PC-3 (cell line): ENCODE results near the gene ST7. TPM values are rescaled to one million over a fixed set of nuclear protein-coding genes. Genes with fewer than 3 reads are reported as not detected.

Experiments
- ATAC-seq: fragments of 200-7000 bp; cut with Tn5 transposase; 2 replicates; pipeline ENCODE4 v1.9.1; 2020; ENCODE audit warnings: mild to moderate bottlenecking, moderate library complexity
- BruUV-seq: library from RNA; stranded (reverse); fragments of 400-500 nt; replicated peaks from 2 replicates; lab custom pipeline; 2021; lab: Mats Ljungman, UMichigan
- CTCF ChIA-PET: fragments of 300-600 bp; sonication (Branson Sonifier 250); formaldehyde crosslinking; loops from one replicate; lab custom pipeline; 2022; ENCODE audit warnings: antibody characterized with exemption; lab: Charles Lee
- POLR2A ChIA-PET: fragments of 300-600 bp; sonication (Branson Sonifier 250); formaldehyde crosslinking; loops from one replicate; lab custom pipeline; 2022; ENCODE audit warnings: antibody characterized with exemption; ENCODE audit not compliant: unreplicated experiment; lab: Charles Lee
- DNase-seq: peaks from one replicate; pipeline ENCODE4 v3.0.0-alpha.2; 2015
- H2AFZ ChIP-seq: fragments of 300-600 bp; sonication (generic); 2 replicates; pipeline ENCODE4 v1.6.0; 2016; ENCODE audit warnings: antibody characterized with exemption, low read length
- H3F3A ChIP-seq: fragments of 300-600 bp; sonication (generic); one replicate; pipeline ENCODE4 v1.6.0; 2017; ENCODE audit warnings: antibody characterized with exemption, low read length, control low read depth, mild to moderate bottlenecking; ENCODE audit not compliant: unreplicated experiment
- H3K27ac ChIP-seq: fragments of 300-600 bp; sonication (generic); 2 replicates; pipeline ENCODE4 v1.5.1; 2016; ENCODE audit warnings: mild to moderate bottlenecking, low read length
- H3K27me3 ChIP-seq: fragments of 300-600 bp; sonication (generic); 2 replicates; pipeline ENCODE4 v1.6.1; 2016; ENCODE audit warnings: low read length, mixed read lengths
- H3K36me3 ChIP-seq: fragments of 300-600 bp; sonication (generic); 2 replicates; pipeline ENCODE4 v1.6.1; 2016; ENCODE audit warnings: low read depth, mixed run types, low read length, mixed read lengths
- H3K4me1 ChIP-seq: fragments of 300-600 bp; sonication (generic); 2 replicates; pipeline ENCODE4 v1.5.1; 2016; ENCODE audit warnings: low read length; ENCODE audit not compliant: insufficient read depth
- H3K4me2 ChIP-seq: fragments of 300-600 bp; sonication (generic); 2 replicates; pipeline ENCODE4 v1.6.0; 2016; ENCODE audit warnings: low read length
- H3K4me3 ChIP-seq: fragments of 300-600 bp; sonication (generic); 2 replicates; pipeline ENCODE4 v1.5.1; 2016; ENCODE audit warnings: mild to moderate bottlenecking, low read length, mixed read lengths
- H3K79me2 ChIP-seq: fragments of 300-600 bp; sonication (generic); 2 replicates; pipeline ENCODE4 v1.6.1; 2017; ENCODE audit warnings: low read length, mixed read lengths
- H3K9ac ChIP-seq: fragments of 300-600 bp; sonication (generic); 2 replicates; pipeline ENCODE4 v1.6.0; 2016; ENCODE audit warnings: mild to moderate bottlenecking, low read length
- H3K9me2 ChIP-seq: fragments of 300-600 bp; sonication (generic); replicated peaks from 2 replicates; pipeline ENCODE4 v1.6.1; 2016; ENCODE audit warnings: mixed run types, low read length, mixed read lengths
- H3K9me3 ChIP-seq: fragments of 300-600 bp; sonication (generic); 2 replicates; pipeline ENCODE4 v1.6.1; 2016; ENCODE audit warnings: low read length, mixed read lengths
- H4K20me1 ChIP-seq: fragments of 300-600 bp; sonication (generic); 2 replicates; pipeline ENCODE4 v1.6.1; 2016; ENCODE audit warnings: low read length, mixed read lengths
- EZH2 ChIP-seq: fragments of 300-600 bp; sonication (generic); IDR thresholded peaks from one replicate; pipeline ENCODE4 v1.6.1; 2017; ENCODE audit warnings: antibody characterized with exemption, mild to moderate bottlenecking, low read length; ENCODE audit not compliant: unreplicated experiment
- EZH2phosphoT487 ChIP-seq: fragments of 300-600 bp; sonication (generic); IDR thresholded peaks from 2 replicates; pipeline ENCODE4 v1.6.1; 2018; ENCODE audit warnings: mild to moderate bottlenecking, antibody characterized with exemption, low read length, borderline replicate concordance
- intact Hi-C: fragments of 100-400 bp; cut with micrococcal nuclease; formaldehyde crosslinking; loops from 2 replicates; pipeline ENCODE4 v1.9.0; 2023
- total RNA-seq: library from RNA; depleted of rRNA; stranded (reverse); fragments of >200 nt; gene quantifications from 2 replicates; pipeline ENCODE4 v1.2.3, GENCODE V29; 2014
- TF ChIP-seq, protein P1 (sequence below): fragments of 300-600 bp; sonication (generic); conservative IDR thresholded peaks from 2 replicates; pipeline ENCODE4 v1.5.1; 2017; ENCODE audit warnings: antibody characterized with exemption, low read depth, mild to moderate bottlenecking, low read length

The ST7 gene
- total RNA-seq, 1 experiment from 2014 or later: 19.7 TPM

DNA sequence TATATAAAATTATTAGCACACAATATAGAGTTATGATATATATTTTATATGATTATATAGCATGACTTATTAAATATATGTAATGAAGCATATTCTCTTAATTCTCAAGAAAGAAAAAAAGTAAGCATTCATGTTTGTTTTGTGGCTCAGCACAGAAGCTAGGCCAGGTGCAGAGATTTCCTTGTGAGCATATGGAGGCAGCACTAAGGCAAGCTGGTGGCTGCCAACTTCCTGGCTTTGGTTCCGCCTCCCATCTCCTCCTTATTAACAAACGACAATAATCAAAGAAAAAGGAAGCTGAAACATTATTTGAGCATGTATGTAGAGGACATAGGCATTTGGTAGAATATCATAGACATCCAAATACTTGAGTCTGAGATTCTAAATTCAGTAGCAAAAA, 130.3 kb downstream of the ST7 start:
- Histone ChIP-seq H3K9ac (no peak overlapping the region), H4K20me1 (no peaks in the 10 kb centered on the region), H3K27me3 (no peaks in the 10 kb centered on the region), H3K4me2 (no peak overlapping the region), H3K27ac (no peak overlapping the region), H3K9me2 (no peaks in the 10 kb centered on the region), H3K9me3 (no peaks in the 10 kb centered on the region), H3K4me1 (peaks cover 6% of the 10 kb centered on the region; the same call in 1 of the 2 replicates), H3K79me2 (no peaks in the 10 kb centered on the region), H3F3A (no peaks in the 10 kb centered on the region), H3K36me3 (no peaks in the 10 kb centered on the region), H3K4me3 (no peak overlapping the region), H2AFZ (no peak overlapping the region)
- ChIA-PET POLR2A (no interaction called here), CTCF (no interaction called here)
- DNase-seq (no peak), ATAC-seq (no peak)
- BruUV-seq: no TSS peak
- TF ChIP-seq EZH2 (no peak), EZH2phosphoT487 (no peak)
- TF ChIP-seq, protein P1, sequence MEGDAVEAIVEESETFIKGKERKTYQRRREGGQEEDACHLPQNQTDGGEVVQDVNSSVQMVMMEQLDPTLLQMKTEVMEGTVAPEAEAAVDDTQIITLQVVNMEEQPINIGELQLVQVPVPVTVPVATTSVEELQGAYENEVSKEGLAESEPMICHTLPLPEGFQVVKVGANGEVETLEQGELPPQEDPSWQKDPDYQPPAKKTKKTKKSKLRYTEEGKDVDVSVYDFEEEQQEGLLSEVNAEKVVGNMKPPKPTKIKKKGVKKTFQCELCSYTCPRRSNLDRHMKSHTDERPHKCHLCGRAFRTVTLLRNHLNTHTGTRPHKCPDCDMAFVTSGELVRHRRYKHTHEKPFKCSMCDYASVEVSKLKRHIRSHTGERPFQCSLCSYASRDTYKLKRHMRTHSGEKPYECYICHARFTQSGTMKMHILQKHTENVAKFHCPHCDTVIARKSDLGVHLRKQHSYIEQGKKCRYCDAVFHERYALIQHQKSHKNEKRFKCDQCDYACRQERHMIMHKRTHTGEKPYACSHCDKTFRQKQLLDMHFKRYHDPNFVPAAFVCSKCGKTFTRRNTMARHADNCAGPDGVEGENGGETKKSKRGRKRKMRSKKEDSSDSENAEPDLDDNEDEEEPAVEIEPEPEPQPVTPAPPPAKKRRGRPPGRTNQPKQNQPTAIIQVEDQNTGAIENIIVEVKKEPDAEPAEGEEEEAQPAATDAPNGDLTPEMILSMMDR: no peak
- intact Hi-C loops: no loop called here

DNA sequence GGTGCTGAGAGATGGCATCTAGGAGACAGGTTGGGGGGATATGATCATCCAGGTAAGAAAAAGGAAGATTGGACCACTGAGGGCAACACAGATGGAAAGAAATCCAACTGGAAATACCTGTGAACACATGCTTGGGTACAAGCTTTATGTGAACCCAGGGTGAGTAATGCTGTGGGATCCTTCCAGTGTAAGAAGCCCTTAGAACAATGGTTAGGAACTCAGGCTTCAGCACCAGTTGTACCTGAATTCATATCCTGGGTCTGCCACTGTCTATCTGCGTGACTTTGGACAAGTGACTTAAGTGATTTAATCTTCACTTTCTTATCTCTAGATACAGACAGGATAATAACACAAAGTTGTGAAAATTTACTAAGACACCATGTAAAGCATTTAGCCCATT, 131.0 kb downstream of the ST7 start:
- Histone ChIP-seq H3K4me2 (no peak overlapping the region), H4K20me1 (no peaks in the 10 kb centered on the region), H3F3A (no peaks in the 10 kb centered on the region), H3K9ac (no peak overlapping the region), H3K79me2 (no peaks in the 10 kb centered on the region), H3K4me3 (no peak overlapping the region), H2AFZ (no peak overlapping the region), H3K36me3 (no peaks in the 10 kb centered on the region), H3K9me3 (no peaks in the 10 kb centered on the region), H3K27me3 (no peaks in the 10 kb centered on the region), H3K4me1 (peaks cover 6% of the 10 kb centered on the region; the same call in 1 of the 2 replicates), H3K9me2 (no peaks in the 10 kb centered on the region), H3K27ac (no peak overlapping the region)
- CTCF ChIA-PET: no interaction called here
- ATAC-seq: no peak
- TF ChIP-seq EZH2 (no peak), EZH2phosphoT487 (no peak)
- TF ChIP-seq, protein P1: no peak
- no peak for DNase-seq
- POLR2A ChIA-PET: no interaction called here
- intact Hi-C loops: no loop called here
- no TSS peak for BruUV-seq

DNA sequence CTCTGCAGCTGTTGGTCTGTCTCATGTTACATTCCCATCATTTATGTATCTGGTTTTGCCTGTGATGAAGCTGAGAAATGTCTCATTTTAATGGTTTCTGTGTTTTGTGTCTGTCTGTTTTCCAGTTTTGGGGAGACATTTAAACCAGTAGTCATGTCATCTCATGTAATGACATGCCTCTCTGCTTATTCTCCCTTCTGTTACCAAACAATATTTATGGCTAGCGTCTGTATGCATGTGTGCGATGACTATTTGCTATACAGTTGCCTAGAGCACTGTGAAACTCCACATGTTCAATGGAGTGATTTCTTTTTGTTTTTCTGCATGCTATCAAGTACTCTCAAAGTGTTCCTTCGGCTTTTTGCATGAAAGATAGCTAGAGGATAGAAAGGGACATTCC, 132.0 kb downstream of the ST7 start:
- intact Hi-C loops: no loop called here
- H4K20me1 ChIP-seq: no peaks in the 10 kb centered on the region
- DNase-seq (no peak), ATAC-seq (no peak)
- peaks cover 6% of the 10 kb centered on the region; the same call in 1 of the 2 replicates for H3K4me1 ChIP-seq
- POLR2A ChIA-PET: interaction anchor here (0.7 kb wide), 1 partner anchor 1544 kb away, joined by 7 read pairs; no protein-coding TSS in a partner anchor
- H3F3A ChIP-seq: no peaks in the 10 kb centered on the region
- H3K36me3 ChIP-seq: no peaks in the 10 kb centered on the region
- no peaks in the 10 kb centered on the region for H3K27me3 ChIP-seq
- no peak overlapping the region for H2AFZ ChIP-seq
- H3K9me3 ChIP-seq: no peaks in the 10 kb centered on the region
- H3K79me2 ChIP-seq: no peaks in the 10 kb centered on the region
- CTCF ChIA-PET: no interaction called here
- BruUV-seq: no TSS peak
- no peak overlapping the region for H3K27ac ChIP-seq
- no peak for TF ChIP-seq EZH2phosphoT487
- no peak for TF ChIP-seq EZH2
- TF ChIP-seq, protein P1: no peak
- H3K4me3 ChIP-seq: no peak overlapping the region
- no peak overlapping the region for H3K9ac ChIP-seq
- H3K9me2 ChIP-seq: no peaks in the 10 kb centered on the region
- no peak overlapping the region for H3K4me2 ChIP-seq
